H1 (cell line): ENCODE data around the gene APOA4.

Experiments used
- JUN ChIP-seq: IDR thresholded peaks from 2 replicates; pipeline ENCODE4 v1.6.1; 2011; ENCODE audit warnings: low read depth, mild to moderate bottlenecking, improper control_type of control experiment, low read length
- SIN3A ChIP-seq, 2 experiments: IDR thresholded peaks in 1 of 2; conservative IDR thresholded peaks in 1 of 2; 2 replicates each; pipeline ENCODE4 v1.6.1; 2011 to 2012; ENCODE audit warnings: low read length in 2 of 2, improper control_type of control experiment in 1 of 2, low read depth in 1 of 2, mild to moderate bottlenecking in 1 of 2
- TAF1 ChIP-seq: IDR thresholded peaks from 2 replicates; pipeline ENCODE4 v1.6.1; 2011; ENCODE audit warnings: mild to moderate bottlenecking, low read depth, low read length
- TF ChIP-seq, protein P1 (sequence below), 3 experiments: IDR thresholded peaks; 1 replicate in 2 of 3; 2 replicates in 1 of 3; pipeline versions ENCODE4 v1.5.1 to v1.6.1; 2011; ENCODE audit warnings: low read length in 3 of 3, mild to moderate bottlenecking in 3 of 3, inconsistent platforms in 2 of 3, low read depth in 1 of 3, moderate library complexity in 1 of 3; ENCODE audit not compliant: insufficient read depth in 1 of 3; ENCODE audit errors: control extremely low read depth in 1 of 3

DNA sequence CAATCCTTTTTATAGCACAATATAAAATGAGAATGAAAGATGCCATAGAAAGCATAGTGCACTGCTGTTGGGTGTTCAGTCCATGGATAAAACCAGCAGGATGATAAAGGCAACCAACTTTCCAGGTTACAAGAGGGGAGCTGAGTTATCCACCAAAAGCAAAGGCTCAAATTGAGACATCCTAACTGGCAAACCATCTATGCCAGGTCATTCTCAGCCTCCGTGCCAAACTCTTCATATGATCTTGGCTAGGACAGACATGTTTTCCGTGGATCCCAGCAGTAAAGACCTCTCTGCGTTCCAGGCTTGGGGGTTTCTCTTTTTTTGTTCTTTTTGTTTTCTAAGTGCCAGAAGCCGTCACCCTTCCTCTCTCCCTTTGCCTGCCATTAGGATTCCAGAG, 21.6 kb upstream of the APOA4 start:
- TF ChIP-seq JUN (no peak), TAF1 (no peak), SIN3A (conservative IDR thresholded peaks at IDR 0.05 in 1 of 2, IDR thresholded peaks at IDR 0.05 in 1 of 2; ENCODE audit: low read depth in 1 of 2, low read length in 2 of 2) (no peak)
- TF ChIP-seq, protein P1, sequence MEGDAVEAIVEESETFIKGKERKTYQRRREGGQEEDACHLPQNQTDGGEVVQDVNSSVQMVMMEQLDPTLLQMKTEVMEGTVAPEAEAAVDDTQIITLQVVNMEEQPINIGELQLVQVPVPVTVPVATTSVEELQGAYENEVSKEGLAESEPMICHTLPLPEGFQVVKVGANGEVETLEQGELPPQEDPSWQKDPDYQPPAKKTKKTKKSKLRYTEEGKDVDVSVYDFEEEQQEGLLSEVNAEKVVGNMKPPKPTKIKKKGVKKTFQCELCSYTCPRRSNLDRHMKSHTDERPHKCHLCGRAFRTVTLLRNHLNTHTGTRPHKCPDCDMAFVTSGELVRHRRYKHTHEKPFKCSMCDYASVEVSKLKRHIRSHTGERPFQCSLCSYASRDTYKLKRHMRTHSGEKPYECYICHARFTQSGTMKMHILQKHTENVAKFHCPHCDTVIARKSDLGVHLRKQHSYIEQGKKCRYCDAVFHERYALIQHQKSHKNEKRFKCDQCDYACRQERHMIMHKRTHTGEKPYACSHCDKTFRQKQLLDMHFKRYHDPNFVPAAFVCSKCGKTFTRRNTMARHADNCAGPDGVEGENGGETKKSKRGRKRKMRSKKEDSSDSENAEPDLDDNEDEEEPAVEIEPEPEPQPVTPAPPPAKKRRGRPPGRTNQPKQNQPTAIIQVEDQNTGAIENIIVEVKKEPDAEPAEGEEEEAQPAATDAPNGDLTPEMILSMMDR (IDR thresholded peaks at IDR 0.05; ENCODE audit: control extremely low read depth in 1 of 3, insufficient read depth in 1 of 3, low read depth in 1 of 3, low read length in 3 of 3), result no peak
